ENCODE measurements around the gene SKI. TPM values are rescaled to one million over a fixed set of nuclear protein-coding genes. Genes with fewer than 3 reads are reported as not detected.

The SKI gene
- total RNA-seq, 1 experiment from 2014 or later = 28.3 TPM

DNA sequence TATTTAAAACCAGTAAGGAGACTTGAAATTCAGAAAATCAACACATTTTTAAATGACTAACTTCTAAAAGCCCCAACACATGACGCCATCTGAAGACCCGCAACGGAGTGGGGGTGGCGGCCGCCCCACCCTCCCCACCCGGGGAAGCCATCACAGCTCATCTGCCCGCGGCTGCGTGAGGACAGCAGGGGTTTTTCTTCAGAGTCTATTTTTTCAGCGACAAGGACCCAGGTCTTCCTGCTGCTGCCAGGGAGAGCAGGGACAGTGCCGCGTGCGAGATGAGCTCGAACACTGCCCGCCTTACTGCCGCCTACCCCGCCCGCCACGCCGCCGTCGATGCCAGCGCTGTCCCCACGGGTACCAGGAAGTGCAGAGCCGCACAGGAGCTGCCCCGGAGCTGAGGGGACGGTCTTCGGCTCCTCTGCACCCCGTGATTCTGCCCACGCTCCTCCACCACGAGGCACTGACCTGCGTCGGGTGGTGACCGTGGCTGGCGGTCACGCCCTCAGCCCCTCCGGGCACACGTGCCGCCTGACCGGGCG is 79.0 kb downstream of the SKI start:
- intact Hi-C loops (cut with micrococcal nuclease) = no loop called here
- no peak for ATAC-seq
- CTCF ChIA-PET = no interaction called here

DNA sequence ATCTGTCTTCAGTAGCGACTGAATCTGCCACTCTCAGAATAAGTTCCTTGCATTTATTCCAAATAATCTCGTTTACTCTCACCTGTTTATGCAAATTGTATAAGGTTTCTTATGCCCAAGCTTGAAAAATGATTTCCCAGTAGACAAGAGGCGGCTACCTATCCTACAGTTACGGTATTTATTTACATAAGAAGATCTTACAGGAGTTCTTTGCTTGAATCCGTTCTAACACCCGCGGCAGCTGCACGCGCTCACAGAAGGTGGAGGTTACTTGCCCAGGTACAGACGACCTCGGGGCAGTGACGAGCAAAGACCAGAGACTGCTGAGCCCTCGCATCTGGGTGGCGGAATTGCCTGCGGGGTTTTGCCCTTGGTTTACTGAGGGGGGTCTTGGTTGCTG is 79.9 kb downstream of the SKI start:
- ATAC-seq (no peak), DNase-seq (no peak)
- Histone ChIP-seq H3F3A (ENCODE audit: low read length, unreplicated experiment) (no peaks in the 10 kb centered on the region), H3K9me3 (ENCODE audit: low read length) (no peaks in the 10 kb centered on the region), H3K4me2 (ENCODE audit: low read length) (no peak overlapping the region), H4K20me1 (ENCODE audit: low read length) (no peaks in the 10 kb centered on the region), H3K9me2 (replicated peaks; ENCODE audit: low read length) (no peaks in the 10 kb centered on the region), H3K27ac (ENCODE audit: low read length) (no peak overlapping the region), H3K4me1 (ENCODE audit: insufficient read depth, low read length) (no peaks in the 10 kb centered on the region), H3K4me3 (ENCODE audit: low read length) (no peak overlapping the region), H3K9ac (ENCODE audit: low read length) (no peak overlapping the region), H3K27me3 (ENCODE audit: low read length) (no peaks in the 10 kb centered on the region), H3K36me3 (ENCODE audit: low read depth, low read length) (peaks cover 36% of the 10 kb centered on the region), H2AFZ (ENCODE audit: low read length) (no peak overlapping the region), H3K79me2 (ENCODE audit: low read length) (0 out of 2 replicates have a peak, but pooled peaks cover under 1% of the 10 kb centered on the region)
- no peak for TF ChIP-seq EZH2 (IDR thresholded peaks at IDR 0.05; ENCODE audit: low read length, unreplicated experiment)
- TF ChIP-seq, protein P1, sequence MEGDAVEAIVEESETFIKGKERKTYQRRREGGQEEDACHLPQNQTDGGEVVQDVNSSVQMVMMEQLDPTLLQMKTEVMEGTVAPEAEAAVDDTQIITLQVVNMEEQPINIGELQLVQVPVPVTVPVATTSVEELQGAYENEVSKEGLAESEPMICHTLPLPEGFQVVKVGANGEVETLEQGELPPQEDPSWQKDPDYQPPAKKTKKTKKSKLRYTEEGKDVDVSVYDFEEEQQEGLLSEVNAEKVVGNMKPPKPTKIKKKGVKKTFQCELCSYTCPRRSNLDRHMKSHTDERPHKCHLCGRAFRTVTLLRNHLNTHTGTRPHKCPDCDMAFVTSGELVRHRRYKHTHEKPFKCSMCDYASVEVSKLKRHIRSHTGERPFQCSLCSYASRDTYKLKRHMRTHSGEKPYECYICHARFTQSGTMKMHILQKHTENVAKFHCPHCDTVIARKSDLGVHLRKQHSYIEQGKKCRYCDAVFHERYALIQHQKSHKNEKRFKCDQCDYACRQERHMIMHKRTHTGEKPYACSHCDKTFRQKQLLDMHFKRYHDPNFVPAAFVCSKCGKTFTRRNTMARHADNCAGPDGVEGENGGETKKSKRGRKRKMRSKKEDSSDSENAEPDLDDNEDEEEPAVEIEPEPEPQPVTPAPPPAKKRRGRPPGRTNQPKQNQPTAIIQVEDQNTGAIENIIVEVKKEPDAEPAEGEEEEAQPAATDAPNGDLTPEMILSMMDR (conservative IDR thresholded peaks at IDR 0.05; ENCODE audit: low read depth, low read length) = no peak
- no peak for TF ChIP-seq EZH2phosphoT487 (IDR thresholded peaks at IDR 0.05; ENCODE audit: borderline replicate concordance, low read length)
- ChIA-PET CTCF (no interaction called here), POLR2A (ENCODE audit: unreplicated experiment) (no interaction called here)
- BruUV-seq (replicated peaks) = TSS peak; percentile 53
- intact Hi-C loops (cut with micrococcal nuclease) = no loop called here

More for the DNA sequence above, 79.0 kb downstream of the SKI start:
- no peak for DNase-seq
- no peak overlapping the region for H3K4me2 ChIP-seq (ENCODE audit: low read length)
- BruUV-seq (replicated peaks) = no TSS peak
- H3K4me1 ChIP-seq (ENCODE audit: insufficient read depth, low read length) = no peaks in the 10 kb centered on the region
- H3K79me2 ChIP-seq (ENCODE audit: low read length) = peaks cover 8% of the 10 kb centered on the region; the same call in 1 of the 2 replicates
- peaks cover 36% of the 10 kb centered on the region for H3K36me3 ChIP-seq (ENCODE audit: low read depth, low read length)
- no peaks in the 10 kb centered on the region for H3K27me3 ChIP-seq (ENCODE audit: low read length)
- H3F3A ChIP-seq (ENCODE audit: low read length, unreplicated experiment) = no peaks in the 10 kb centered on the region
- TF ChIP-seq, protein P1 (conservative IDR thresholded peaks at IDR 0.05; ENCODE audit: low read depth, low read length) = no peak
- no peak for TF ChIP-seq EZH2 (IDR thresholded peaks at IDR 0.05; ENCODE audit: low read length, unreplicated experiment)
- TF ChIP-seq EZH2phosphoT487 (IDR thresholded peaks at IDR 0.05; ENCODE audit: borderline replicate concordance, low read length) = no peak
- H4K20me1 ChIP-seq (ENCODE audit: low read length) = no peaks in the 10 kb centered on the region
- no peak overlapping the region for H2AFZ ChIP-seq (ENCODE audit: low read length)
- H3K9ac ChIP-seq (ENCODE audit: low read length) = no peak overlapping the region
- no peaks in the 10 kb centered on the region for H3K9me3 ChIP-seq (ENCODE audit: low read length)
- H3K4me3 ChIP-seq (ENCODE audit: low read length) = no peak overlapping the region
- POLR2A ChIA-PET (ENCODE audit: unreplicated experiment) = interaction anchor here (0.7 kb wide), 1 partner anchor 85 kb away, joined by 5 read pairs; the partner anchor contains the start of gene RER1
- no peaks in the 10 kb centered on the region for H3K9me2 ChIP-seq (replicated peaks; ENCODE audit: low read length)
- no peak overlapping the region for H3K27ac ChIP-seq (ENCODE audit: low read length)

DNA sequence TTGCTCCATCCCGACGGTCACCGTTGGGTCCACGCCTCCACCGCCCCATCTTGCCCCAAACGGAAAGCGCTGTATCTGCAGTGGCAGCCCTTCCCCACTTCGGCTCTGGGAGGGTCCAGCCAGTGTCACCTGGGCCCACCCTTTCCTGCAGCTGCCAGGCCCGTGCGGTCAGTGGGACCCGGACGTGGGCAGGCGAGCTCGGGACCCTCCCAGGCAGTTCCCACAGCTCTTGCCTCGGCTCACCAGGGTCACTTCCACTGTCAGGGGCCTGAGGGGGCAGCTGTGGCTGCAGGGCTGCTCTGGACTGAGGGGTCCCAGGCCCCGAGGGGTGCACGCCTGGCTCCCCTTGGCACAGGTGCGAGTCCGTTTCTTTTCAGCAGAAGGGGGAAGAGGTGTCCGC is 80.7 kb downstream of the SKI start:
- Histone ChIP-seq H3K9me3 (ENCODE audit: low read length) (no peaks in the 10 kb centered on the region), H3K4me3 (ENCODE audit: low read length) (no peak overlapping the region), H3K27ac (ENCODE audit: low read length) (no peak overlapping the region), H3K4me1 (ENCODE audit: insufficient read depth, low read length) (peaks cover under 1% of the 10 kb centered on the region; the same call in 1 of the 2 replicates), H3K36me3 (ENCODE audit: low read depth, low read length) (peaks cover 33% of the 10 kb centered on the region), H4K20me1 (ENCODE audit: low read length) (no peaks in the 10 kb centered on the region), H3K9ac (ENCODE audit: low read length) (no peak overlapping the region), H3F3A (ENCODE audit: low read length, unreplicated experiment) (no peaks in the 10 kb centered on the region), H2AFZ (ENCODE audit: low read length) (no peak overlapping the region), H3K9me2 (replicated peaks; ENCODE audit: low read length) (no peaks in the 10 kb centered on the region), H3K79me2 (ENCODE audit: low read length) (no peaks in the 10 kb centered on the region), H3K4me2 (ENCODE audit: low read length) (no peak overlapping the region), H3K27me3 (ENCODE audit: low read length) (no peaks in the 10 kb centered on the region)
- DNase-seq = no peak
- TF ChIP-seq EZH2 (IDR thresholded peaks at IDR 0.05; ENCODE audit: low read length, unreplicated experiment) = no peak
- TF ChIP-seq EZH2phosphoT487 (IDR thresholded peaks at IDR 0.05; ENCODE audit: borderline replicate concordance, low read length) = no peak
- TF ChIP-seq, protein P1 (conservative IDR thresholded peaks at IDR 0.05; ENCODE audit: low read depth, low read length) = no peak
- ATAC-seq = no peak
- ChIA-PET POLR2A (ENCODE audit: unreplicated experiment) (no interaction called here), CTCF (no interaction called here)
- intact Hi-C loops (cut with micrococcal nuclease) = no loop called here
- no TSS peak for BruUV-seq (replicated peaks)
